Stimulated activated CD4-positive, alpha-beta T cell treated with anti-CD3 and anti-CD28 coated beads, Interleukin-4, amount 100 ng/mL, for 1 hour (primary cell): ENCODE data around the gene CDH22.

Experiments
- DNase-seq: peaks from one replicate; pipeline ENCODE4 v3.0.0-alpha.2; 2020

CDH22 gene

DNA sequence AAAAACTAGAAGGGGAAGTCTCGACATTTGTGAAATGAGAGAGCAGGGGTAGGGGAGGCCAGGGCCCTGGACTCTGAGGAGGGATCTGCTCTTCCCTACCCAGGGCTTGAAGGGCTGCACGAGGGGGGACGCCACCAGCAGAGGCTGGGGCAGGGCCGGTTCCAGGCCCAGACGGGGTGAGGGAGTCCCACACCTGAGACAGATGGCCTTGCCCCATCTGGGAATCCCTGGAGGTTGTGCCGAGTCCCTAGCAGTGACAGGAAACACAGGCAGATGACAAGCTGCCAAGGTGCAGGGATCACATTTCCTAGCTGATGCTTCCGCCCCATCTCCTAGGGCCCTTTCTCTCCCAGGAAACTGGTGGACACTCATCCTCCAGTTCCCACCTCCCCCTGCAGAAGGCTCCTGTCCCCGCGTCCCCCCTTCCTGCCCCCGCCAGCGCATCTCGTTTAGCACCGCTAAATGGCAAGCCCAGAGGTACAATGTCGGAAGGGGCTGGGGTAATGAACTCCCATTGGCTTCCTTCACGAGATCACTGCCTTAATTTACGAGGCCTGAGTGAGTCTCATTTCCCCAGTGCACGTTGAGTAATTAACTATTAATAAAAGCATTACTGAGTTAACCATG is 35.2 kb upstream of the CDH22 start:
- no peak for DNase-seq

DNA sequence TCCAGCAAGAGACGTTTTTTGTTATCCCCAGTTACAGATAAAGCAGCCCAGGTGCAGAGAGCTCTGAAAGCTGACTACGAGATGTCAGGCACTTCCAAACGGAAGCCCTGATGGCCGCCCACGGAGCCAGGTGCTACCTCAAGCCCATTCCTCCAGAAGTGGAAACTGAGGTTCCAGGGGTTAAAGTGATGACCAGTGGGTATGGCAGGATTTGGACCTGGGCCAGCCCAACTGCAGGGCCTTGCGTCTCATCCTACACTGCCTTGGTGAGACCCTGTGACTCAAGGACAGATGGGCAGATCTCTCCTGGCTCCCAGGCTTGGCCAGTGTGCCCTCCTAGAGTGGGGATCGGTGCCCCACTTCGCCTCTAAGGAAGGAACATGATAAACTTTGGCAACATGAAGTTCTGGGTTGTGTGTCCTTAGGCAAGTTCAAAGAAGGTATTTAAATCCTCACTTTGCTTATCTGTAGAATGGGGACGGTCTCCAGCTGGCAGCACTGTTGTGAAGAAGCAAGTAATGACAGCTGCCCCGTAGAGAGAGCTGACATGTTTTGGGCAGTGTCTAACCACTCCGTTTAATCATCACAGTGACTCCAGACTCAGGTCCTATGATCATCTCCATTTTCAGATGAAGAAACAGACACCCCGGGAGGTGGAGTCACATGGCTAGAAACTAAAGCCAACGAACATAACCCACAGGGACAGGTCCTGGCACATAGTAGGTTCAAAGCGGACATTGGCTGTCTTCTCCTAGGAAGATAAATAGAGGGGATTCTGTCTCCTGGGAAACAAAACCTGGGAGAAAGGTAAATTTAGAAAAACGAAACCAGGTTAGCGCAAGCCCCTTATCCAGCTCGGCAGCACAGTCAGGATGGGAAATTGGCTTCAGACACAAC is 34.4 kb upstream of the CDH22 start:
- DNase-seq, result no peak

DNA sequence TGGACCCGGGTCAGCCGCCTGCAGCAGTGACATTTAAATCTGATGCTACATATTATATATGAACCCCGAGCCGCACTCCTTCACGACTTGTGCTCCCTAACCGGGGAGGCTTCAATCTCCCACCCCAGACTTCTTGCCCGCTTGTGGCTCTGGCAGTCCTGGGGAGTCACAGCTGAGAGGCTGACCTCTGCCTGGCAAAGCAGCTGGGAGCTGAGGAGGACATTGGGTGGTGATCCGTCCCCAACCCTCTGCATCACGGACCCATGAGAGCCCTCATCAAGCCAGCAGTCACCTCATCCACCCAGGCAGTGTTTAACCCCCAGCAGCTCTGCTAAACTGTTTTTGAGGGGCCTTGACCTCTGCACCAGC is 33.7 kb upstream of the CDH22 start:
- DNase-seq, result no peak

DNA sequence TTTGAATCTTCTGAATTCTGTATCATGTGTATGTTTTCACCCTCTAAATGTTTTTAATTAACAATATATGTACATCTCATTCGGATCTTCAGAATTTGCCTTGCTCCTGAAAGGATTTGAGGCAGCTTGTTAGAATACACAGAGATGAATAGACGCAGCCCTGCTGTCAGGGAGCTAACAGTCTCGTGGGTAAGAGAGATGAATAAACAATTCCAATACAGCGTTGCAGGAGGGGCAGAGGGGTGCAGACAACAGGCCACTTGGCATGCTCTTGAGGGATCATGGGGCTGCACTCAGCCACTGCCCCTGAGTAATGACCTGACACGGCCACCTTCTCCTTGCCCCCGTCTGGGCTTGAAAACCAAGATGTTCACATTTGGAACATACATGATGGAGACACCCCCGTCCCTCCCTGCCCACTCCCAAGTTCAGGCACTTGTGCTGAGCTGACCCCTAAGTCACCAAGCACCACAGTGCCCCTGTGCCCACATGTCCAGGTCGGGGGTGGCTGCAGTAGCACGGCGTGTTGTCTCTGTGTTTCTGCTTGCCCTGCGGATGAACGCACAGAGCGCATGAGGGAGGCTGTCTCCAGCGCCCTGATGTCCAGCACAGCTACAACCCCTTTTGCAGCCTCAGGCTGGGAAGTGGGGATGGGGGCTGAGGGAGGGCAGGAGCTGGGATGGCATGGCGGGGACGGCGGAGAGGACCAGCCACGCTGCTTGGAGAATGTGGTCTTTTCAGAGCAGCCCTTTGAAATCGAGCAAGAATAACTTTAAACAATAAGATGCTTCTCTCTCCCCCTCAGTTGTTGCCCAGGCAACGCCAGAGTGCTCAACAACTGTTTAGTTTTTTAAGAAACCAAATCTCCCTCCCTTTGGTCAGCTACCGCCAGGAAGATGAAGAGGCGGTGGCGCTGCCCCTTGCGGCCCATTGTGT is 33.0 kb upstream of the CDH22 start:
- DNase-seq, result no peak

DNA sequence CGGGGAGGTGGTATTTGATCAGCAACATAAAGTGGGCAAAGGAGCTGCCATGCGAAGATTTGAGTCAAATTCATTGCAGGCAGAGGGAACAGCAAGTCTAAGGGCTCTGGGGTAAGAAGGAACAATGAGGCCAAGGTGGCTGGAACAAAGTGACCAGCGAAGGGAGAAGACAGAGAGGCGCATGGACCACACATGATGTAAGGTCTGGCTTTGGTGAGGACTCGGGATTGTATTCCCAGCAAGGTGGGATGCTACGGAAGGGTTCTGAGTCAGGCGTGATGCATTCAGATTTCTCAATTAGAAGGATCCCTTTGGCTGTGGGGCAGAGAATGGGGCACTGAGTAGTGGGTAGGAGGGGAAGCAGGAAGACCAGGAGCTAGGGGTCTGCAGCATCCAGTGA is 30.7 kb upstream of the CDH22 start:
- DNase-seq, result no peak

DNA sequence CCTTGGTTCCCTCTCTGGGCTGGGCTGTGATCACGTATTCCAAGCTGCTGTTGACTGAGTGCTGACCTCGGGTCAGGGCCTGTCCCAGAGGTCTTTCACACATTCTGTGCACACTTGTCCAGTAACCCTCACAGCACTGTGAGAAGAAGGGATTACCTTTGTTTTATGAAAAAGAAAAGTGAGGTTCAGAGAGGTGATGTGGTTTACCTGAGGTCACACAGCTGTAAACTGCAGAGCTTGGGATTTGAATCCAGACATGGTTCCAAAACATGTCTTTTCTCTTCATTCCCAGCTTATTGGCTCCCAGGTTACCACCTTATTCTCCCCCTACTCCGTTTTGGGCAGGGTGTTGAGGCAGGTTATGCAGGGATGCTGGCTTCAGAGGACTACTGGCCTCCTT is 28.4 kb upstream of the CDH22 start:
- DNase-seq, result no peak

- DNase-seq, result no peak
Observed at GRCh38 chr20:46334303-46334904, 26.1 kb upstream of the CDH22 start.

DNA sequence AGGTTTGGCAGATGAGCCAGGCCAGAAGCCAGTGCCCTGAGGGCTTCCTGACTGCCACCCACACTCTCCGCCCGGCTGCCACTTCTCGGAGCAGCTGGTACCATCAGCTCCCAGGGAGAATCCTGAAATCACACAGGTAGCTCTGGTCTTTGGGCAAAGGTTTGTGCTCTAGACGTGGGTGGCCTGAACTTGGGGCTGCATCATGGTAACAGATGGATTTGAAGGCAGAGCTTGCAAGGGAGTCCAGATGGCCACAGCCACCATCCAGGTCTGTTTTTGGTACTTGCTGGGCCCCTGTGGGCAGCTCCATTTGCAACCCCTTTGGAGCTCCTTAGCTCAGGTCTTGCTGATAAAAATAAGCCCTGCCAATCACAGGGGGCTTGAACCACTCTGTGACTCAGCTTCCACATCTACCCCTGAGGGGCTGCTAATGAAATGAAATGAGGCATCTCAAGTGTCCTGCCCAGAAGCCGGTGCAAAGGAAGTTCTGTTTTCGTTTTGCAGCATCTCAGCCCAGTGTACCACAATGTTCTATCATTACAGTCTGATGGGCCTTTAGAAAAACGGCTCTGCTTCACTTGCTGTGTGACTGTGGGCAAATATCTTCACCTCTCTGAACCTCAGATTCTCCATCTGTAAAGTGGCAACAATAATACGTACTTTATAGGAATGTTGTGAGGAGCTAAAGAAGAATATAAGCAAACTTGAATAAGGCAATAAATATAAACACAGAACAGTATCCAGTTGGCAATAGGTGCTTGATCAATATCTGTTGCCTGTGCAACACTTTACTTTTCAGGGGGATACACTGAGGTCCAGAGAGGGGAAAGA is 25.1 kb upstream of the CDH22 start:
- no peak for DNase-seq

- DNase-seq, result no peak
Observed at GRCh38 chr20:46332373-46333160, 24.3 kb upstream of the CDH22 start.

DNA sequence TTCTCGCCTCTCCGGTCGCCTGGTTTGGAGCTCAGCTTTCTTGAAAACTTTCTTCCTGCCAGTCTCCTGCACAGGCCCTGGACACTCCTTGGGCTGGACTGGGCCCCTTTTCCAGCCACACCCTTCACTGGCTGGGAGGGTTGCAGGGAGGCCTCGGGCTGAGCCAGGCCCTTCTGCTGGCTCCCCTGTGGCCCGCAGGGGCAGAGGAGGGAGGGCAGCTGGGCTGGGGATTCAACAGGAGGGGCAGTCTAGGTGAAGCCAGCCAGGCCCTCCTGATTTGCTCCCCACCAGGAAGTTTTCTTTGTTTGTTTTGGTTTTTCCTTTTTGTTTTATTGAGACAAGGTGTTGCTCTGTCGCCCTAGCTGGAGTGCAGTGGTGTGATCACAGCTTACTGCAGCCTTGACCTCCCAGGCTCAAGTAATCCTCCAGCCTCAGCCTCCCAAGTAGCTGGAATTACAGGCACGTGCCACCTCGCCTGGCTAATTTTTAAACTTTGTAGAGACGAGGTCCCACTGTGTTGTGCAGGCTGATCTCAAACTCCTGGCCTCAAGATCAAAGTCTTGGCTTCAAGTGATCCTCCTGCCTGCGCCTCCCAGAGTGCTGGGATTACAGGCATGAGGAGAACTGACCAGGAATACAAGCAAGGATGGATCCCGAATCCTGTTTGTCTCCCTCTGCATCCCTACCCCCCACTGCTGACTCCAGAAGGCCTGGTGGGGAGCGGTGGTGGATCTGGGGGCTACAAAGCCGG is 23.5 kb upstream of the CDH22 start:
- no peak for DNase-seq

DNA sequence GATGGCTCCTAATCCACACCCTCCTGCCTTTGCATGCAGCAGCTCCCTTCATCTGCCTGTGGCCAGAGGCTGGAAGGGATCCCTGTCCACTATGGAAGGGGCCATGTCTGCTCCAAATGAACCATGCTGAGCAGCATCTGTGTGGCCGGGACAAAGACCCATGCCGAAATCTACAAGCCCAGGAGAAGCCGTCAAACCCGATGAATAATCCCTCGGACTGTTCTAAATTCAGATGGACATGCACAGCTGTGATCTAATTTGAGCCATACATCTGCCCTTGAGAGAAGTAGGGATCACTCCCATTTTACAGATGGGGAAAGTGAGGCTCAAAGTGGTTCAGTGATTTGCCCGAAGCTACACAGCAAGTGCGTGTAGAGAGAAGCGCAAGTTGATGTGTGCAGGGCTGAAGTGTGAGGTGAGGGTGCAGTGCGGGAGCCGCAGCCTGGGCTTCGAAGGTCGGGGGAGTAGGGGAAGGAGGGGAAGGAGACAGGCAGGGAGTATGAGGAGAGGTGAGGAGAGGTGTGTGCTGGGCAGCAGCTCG is 22.6 kb upstream of the CDH22 start:
- DNase-seq, result no peak

DNA sequence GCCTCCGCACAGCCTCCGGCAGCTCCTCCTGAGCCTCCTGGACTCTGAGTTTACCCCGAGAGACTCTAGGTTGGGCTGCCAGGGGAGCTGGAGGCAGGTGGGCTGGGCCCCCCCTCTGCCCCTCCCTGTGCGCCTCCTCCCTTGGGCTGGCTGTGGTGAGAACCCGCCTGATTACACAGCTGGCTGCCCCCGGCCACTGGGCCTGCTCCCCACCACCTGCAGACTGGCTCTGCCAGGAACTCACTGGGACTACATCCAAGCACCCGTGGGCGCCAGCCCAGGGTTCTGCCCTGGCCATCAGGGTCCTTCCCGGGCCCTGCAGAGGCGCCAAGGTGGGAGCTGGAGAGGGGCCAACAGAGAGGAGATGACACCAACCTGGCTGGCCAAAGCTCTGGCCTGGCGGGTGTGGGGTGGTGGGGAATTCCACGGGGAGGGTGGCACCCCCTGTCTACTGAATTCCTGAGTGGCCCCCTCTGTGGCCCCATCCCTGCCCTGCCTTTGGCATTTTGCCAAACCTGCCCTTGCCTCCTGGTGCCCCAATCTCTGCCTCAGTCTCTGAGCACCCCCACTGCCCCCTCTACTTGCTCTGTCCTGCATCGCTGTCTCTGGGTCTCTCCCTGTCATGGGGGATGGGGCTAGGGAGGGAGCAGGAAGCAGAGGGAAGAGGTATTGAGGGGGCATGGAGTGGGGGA is 21.9 kb upstream of the CDH22 start:
- no peak for DNase-seq

GRCh38 chr20:46328200-46328882 is 20.0 kb upstream of the CDH22 start:
- DNase-seq, result no peak

GRCh38 chr20:46327557-46327956 is 19.3 kb upstream of the CDH22 start:
- no peak for DNase-seq

DNA sequence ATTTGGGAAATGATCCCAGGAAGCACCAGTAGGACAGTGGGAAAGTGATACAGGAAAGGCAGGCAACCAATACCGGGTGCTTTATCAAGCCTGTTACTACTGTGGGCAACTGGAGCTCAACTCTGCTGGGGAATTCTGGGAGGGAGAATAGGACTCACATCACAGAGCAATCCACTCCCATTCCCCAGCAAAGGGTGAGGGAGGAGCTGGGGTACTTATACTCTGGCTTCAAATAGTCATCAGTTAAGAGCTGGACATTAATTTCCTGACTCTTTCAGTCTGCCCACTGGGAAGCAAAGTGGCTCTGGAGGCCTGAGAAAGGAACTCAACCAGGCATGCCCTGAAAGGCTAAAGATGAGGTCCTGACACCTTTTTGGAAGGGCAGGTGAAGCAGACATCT is 17.5 kb upstream of the CDH22 start:
- no peak for DNase-seq

DNA sequence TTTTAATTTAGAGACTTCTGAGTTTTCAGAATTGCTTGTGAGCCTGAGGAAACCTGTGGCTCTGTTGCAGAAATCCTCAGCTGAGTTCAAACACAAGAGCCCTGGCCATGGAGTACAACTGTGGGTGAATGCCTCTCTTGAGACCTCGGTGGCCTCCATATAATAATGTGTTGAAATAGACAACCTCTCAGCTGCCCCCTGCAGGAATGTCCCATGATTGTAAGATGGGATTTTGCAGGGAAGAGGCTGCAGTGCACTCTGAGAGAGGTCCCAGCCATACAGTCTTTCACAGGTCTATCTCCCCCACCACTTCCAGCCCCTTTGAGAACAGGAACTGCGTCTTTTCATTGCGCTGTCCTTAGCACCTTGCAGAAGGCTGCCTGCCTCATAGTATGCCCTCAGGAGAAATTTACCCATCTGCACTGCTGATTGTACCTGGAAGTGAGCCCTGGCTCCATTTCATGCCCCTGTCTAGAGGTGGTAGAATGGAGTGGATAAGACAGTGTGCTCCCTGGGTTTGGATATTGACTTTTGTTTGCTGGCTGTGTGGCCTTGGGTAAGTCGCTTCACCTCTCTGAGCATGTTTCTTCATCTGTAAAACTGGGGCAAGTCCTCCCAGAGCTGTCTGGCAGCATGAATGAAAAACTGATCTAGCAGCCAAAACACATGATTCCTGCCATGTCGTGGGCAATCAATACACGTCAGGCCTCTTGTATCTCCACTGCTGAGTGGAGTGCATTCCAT is 16.8 kb upstream of the CDH22 start:
- no peak for DNase-seq

- DNase-seq, result no peak
Observed at GRCh38 chr20:46324379-46324778, 16.1 kb upstream of the CDH22 start.

DNA sequence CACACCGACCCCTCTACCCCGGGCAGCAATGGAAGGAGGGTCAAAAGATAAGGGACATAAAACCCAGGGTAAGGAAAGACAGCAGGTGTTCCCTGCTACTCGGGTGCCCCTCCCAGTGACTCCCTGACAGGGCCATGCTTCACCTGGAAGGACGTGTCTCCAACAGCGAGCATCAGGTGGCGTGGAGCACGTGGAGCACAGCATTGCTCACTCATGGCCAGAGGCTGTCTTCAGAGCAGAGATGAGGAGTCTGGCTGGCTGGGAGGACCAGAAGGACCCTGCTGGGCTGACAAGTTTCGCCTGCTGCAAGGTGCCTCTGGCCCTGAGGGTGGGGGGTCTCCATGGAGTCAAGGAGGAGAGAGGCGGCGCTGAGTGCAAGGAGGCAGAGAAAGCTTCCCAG is 15.3 kb upstream of the CDH22 start:
- no peak for DNase-seq
